Parathyroid adenoma (tissue), 2 donors: ENCODE results near the gene KDM7A.

Source experiments
- H2AFZ ChIP-seq: fragments of 300-600 bp; sonication (generic); one replicate; pipeline ENCODE4 v1.7.0; 2017; ENCODE audit warnings: antibody characterized with exemption, mild to moderate bottlenecking
- H3K27ac ChIP-seq: fragments of 300-600 bp; sonication (generic); one replicate; pipeline ENCODE4 v1.7.0; 2017
- H3K27me3 ChIP-seq: fragments of 300-600 bp; sonication (generic); one replicate; pipeline ENCODE4 v1.7.0; 2017; ENCODE audit warnings: low read length; ENCODE audit not compliant: control insufficient read depth, insufficient read depth
- H3K36me3 ChIP-seq: fragments of 300-600 bp; sonication (generic); one replicate; pipeline ENCODE4 v1.7.0; 2017; ENCODE audit warnings: low read length; ENCODE audit not compliant: control insufficient read depth, insufficient read depth
- H3K4me1 ChIP-seq: fragments of 300-600 bp; sonication (generic); one replicate; pipeline ENCODE4 v1.7.0; 2017; ENCODE audit warnings: control low read depth
- H3K4me2 ChIP-seq: fragments of 300-600 bp; sonication (generic); one replicate; pipeline ENCODE4 v1.7.0; 2017; ENCODE audit warnings: low read length
- H3K4me3 ChIP-seq: fragments of 300-600 bp; sonication (generic); one replicate; pipeline ENCODE4 v1.7.0; 2017; ENCODE audit warnings: low read depth, low read length
- H3K79me2 ChIP-seq: fragments of 300-600 bp; sonication (generic); one replicate; pipeline ENCODE4 v1.7.0; 2017; ENCODE audit warnings: control low read depth
- H3K9ac ChIP-seq: fragments of 300-600 bp; sonication (generic); one replicate; pipeline ENCODE4 v1.7.0; 2017; ENCODE audit warnings: mild to moderate bottlenecking
- H3K9me3 ChIP-seq: fragments of 300-600 bp; sonication (generic); one replicate; pipeline ENCODE4 v1.7.0; 2017; ENCODE audit warnings: low read length; ENCODE audit not compliant: control insufficient read depth
- TF ChIP-seq, protein P1 (sequence below): fragments of 300-600 bp; sonication (generic); IDR thresholded peaks from one replicate; pipeline ENCODE4 v1.7.0; 2017; ENCODE audit warnings: antibody characterized with exemption, mild to moderate bottlenecking
- donor health status: primary hyperparathyroidism.

Gene KDM7A

DNA sequence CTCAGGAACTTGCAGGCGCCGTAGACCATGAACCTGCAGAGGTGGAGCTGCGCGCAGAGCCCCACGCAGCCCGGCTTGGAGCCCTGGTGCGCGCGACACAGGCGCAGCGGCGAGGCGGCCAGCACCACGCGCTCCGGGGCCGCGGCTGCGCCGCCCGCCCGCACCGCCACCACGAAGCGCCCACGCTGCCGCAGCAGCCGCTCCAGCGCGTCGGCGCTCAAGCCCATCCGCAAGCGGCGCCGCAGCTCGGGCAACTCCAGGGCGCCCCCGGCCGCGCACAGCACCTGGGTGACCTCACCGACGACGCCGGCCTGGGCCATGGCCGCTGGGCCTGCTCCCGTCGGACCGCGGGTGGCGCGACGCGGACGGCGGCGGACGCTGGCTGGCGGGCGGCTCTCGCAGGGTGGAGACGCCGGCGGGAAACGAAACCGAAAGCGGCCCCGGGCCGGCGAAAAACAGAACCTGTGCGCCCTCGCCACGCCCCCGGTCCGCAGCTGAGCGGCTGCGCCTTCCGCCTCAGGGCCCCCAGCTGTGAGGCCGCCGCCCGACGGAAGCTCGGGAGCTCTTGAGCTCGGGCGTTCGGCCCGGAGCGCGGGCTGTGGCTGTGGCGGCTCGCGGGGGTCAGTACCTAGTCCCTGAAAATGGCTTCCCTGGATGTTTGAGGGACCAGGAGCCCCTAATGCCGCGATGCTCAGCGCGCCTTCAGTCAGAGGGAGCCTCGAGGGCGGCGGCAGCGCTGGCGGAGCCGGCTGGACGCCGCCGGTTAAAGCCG lies 114.1 kb downstream of the KDM7A start, which contains the start of gene PARP12:
Gene PARP12 (minus strand): TSS at position 424 of the 772 bp plus-strand sequence. CDS start 104 bp downstream, at position 320.
- TF ChIP-seq, protein P1, sequence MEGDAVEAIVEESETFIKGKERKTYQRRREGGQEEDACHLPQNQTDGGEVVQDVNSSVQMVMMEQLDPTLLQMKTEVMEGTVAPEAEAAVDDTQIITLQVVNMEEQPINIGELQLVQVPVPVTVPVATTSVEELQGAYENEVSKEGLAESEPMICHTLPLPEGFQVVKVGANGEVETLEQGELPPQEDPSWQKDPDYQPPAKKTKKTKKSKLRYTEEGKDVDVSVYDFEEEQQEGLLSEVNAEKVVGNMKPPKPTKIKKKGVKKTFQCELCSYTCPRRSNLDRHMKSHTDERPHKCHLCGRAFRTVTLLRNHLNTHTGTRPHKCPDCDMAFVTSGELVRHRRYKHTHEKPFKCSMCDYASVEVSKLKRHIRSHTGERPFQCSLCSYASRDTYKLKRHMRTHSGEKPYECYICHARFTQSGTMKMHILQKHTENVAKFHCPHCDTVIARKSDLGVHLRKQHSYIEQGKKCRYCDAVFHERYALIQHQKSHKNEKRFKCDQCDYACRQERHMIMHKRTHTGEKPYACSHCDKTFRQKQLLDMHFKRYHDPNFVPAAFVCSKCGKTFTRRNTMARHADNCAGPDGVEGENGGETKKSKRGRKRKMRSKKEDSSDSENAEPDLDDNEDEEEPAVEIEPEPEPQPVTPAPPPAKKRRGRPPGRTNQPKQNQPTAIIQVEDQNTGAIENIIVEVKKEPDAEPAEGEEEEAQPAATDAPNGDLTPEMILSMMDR: no peak
- Histone ChIP-seq H3K9me3 (no peaks in the 10 kb centered on the region), H3K4me3 (peak within 1 kb of the TSS; percentile 83), H3K36me3 (no peaks in the 10 kb centered on the region), H3K4me2 (peak within 1 kb of the TSS; percentile 86), H3K27me3 (no peaks in the 10 kb centered on the region), H3K9ac (peak within 1 kb of the TSS; percentile 33), H3K27ac (peak within 1 kb of the TSS; percentile 59), H3K4me1 (peaks cover 17% of the 10 kb centered on the region), H3K79me2 (no peaks in the 10 kb centered on the region), H2AFZ (peak within 1 kb of the TSS; percentile 85)

- peak overlapping the region; percentile 77 for H3K4me3 ChIP-seq
- H3K27me3 ChIP-seq: no peaks in the 10 kb centered on the region
- H3K36me3 ChIP-seq: no peaks in the 10 kb centered on the region
- peak overlapping the region; percentile 86 for H3K4me2 ChIP-seq
- H2AFZ ChIP-seq: peak overlapping the region; percentile 85
- peaks cover 17% of the 10 kb centered on the region for H3K4me1 ChIP-seq
- H3K9ac ChIP-seq: no peak overlapping the region
- H3K9me3 ChIP-seq: no peaks in the 10 kb centered on the region
- no peaks in the 10 kb centered on the region for H3K79me2 ChIP-seq
- TF ChIP-seq, protein P1: no peak
- H3K27ac ChIP-seq: peak overlapping the region; percentile 55
These were observed 114.7 kb downstream of the KDM7A start for GRCh38 chr7:140062118-140062527.

DNA sequence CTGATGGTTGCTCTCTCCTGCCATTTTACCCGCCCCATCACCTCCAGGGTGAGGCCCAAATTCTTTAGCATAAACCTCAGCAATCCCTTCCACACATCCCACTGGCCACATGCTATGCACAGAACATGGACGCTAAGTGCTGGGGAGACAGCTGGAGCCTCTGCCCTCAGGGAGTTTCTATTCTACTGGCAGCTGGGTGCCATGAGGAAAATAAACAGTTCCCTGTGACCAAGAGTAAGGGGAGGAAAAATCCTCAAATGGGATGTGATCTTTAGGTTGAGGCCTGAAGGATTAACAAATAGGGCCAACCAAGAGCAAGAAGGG lies 115.2 kb downstream of the KDM7A start:
- TF ChIP-seq, protein P1: no peak
- no peak overlapping the region for H3K9ac ChIP-seq
- H3K27me3 ChIP-seq: no peaks in the 10 kb centered on the region
- H3K79me2 ChIP-seq: no peaks in the 10 kb centered on the region
- peak overlapping the region; percentile 55 for H3K27ac ChIP-seq
- H3K4me2 ChIP-seq: peak overlapping the region; percentile 86
- peak overlapping the region; percentile 77 for H3K4me3 ChIP-seq
- H3K9me3 ChIP-seq: no peaks in the 10 kb centered on the region
- H3K4me1 ChIP-seq: peaks cover 17% of the 10 kb centered on the region
- H2AFZ ChIP-seq: peak overlapping the region; percentile 85
- no peaks in the 10 kb centered on the region for H3K36me3 ChIP-seq

DNA sequence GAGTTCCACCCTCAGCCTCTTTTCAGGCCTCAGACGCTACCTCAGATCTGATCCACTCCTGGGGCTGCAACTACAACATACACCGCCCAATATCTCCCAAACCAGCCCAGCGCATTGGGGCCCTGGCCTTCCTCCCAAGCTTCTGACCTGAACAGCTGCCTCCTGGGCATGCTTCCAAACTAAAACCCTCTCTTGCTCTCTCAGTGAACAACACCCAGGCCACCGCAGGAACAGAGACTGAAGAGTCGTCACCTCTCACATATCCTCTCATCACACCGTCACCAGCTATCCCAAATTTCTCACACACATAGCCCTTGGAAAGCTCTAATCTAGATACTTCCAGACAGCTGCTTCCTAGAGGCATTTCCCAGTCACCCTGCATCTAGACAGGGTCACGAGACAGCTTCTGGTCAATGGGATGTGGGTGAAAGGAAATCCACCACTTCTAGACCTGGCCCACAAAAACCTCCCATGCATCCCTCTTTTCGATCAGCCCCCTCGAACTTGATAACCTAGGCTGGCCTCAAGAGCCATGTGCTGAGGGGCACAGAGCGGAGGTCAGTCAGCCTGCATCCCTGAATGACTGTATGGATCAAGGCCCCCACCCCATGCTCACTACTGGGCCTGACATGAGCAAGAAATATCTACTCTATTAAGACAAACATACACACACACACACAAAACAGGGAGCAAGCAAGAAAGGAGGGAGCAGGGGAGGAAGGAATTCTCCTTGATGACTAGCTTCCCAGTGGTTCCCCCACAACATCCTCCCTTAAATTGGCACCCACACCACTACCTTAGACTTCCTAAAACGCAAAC lies 115.8 kb downstream of the KDM7A start:
- Histone ChIP-seq H3K27ac (peak overlapping the region; percentile 55), H3K4me2 (peak overlapping the region; percentile 86), H3K4me1 (peaks cover 17% of the 10 kb centered on the region), H2AFZ (peak overlapping the region; percentile 85), H3K9me3 (no peaks in the 10 kb centered on the region), H3K79me2 (no peaks in the 10 kb centered on the region), H3K27me3 (no peaks in the 10 kb centered on the region), H3K4me3 (peak overlapping the region; percentile 4), H3K9ac (no peak overlapping the region), H3K36me3 (no peaks in the 10 kb centered on the region)
- TF ChIP-seq, protein P1: no peak
